Neutrophil (primary cell): ENCODE measurements around the gene ZBTB9.

Source experiments
- H3K27ac ChIP-seq: fragments of 200-600 bp; sonication (generic); 2 replicates; pipeline ENCODE4 v1.5.1; 2016; ENCODE audit warnings: mild to moderate bottlenecking, moderate library complexity
- H3K27me3 ChIP-seq: fragments of 200-600 bp; sonication (generic); 2 replicates; pipeline ENCODE4 v1.6.0; 2016; ENCODE audit warnings: mild to moderate bottlenecking
- H3K36me3 ChIP-seq: fragments of 200-600 bp; sonication (generic); 2 replicates; pipeline ENCODE4 v1.5.1; 2017
- H3K4me1 ChIP-seq, 2 experiments: fragments of 200-600 bp in 1 of 2; sonication (generic) in 1 of 2; 1 replicate in 1 of 2; 2 replicates in 1 of 2; pipeline versions ENCODE4 v1.5.1 to v1.6.1; 2013 to 2016; ENCODE audit warnings: low read depth in 1 of 2, low read length in 1 of 2, mild to moderate bottlenecking in 1 of 2, moderate library complexity in 1 of 2; ENCODE audit not compliant: control insufficient read depth in 1 of 2, insufficient read depth in 1 of 2
- H3K4me3 ChIP-seq, 2 experiments: fragments of 200-600 bp in 1 of 2; sonication (generic) in 1 of 2; 1 replicate in 1 of 2; 2 replicates in 1 of 2; pipeline ENCODE4 v1.5.1; 2013 to 2016; ENCODE audit warnings: low read depth in 1 of 2, low read length in 1 of 2, mild to moderate bottlenecking in 1 of 2, moderate library complexity in 1 of 2
- H3K9me3 ChIP-seq: fragments of 200-600 bp; sonication (generic); 2 replicates; pipeline ENCODE4 v1.5.1; 2016
- TF ChIP-seq, protein P1 (sequence below): fragments of 200-600 bp; sonication (generic); IDR thresholded peaks from 2 replicates; pipeline ENCODE4 v1.5.1; 2016; ENCODE audit warnings: antibody characterized with exemption

The ZBTB9 gene

DNA sequence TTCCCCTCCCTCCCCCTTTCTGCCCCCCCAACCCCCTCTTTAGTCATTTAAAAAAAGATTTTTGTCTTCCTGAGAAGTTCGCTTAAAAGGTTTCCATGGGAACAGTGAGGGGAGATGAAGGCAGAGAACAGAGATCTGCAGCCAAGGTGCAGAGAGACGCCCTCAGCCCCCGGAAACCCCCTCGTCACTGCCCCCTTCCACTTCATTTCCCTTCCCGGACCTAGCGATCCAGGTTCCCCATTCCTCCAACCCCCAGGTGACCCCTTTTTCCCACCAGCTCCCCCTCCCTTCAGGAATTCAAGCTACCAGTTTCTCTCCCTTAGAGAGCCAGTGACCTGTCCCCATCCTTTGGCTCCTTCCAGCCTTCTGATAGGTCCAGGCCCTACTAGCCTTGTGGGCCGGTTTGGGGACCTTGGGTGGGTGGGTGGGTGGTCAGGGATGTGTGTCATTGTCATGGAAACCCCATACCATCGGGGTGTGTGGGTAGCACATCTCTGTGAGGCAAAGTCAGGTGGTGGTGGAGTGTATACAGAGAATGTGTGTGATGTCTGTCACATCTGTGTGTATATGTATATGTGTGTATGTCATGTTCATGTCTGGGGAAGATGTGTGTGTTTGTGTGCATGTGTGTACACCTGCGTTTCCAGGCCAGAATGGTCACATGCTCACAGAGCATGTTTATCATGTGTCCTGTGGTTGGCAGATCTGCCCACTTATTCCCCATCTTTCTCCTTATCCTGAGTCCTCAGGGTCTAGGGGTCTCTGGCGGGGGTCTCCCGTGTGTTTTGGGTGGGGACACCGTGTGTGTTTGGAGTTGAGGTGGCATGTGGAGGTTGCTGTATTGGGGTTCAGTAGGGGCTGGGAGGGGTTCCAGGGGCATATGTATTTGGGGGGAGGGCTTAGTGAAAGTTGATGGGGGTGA lies 27.5 kb upstream of the ZBTB9 start:
- H3K4me1 ChIP-seq, result peaks cover 41 to 51% of the 10 kb centered on the region in 2 experiments
- peak overlapping the region; percentile 56 to 80 for H3K4me3 ChIP-seq
- H3K27ac ChIP-seq, result peak overlapping the region; percentile 29
- H3K36me3 ChIP-seq, result no peaks in the 10 kb centered on the region
- H3K27me3 ChIP-seq, result peaks cover 64% of the 10 kb centered on the region
- no peaks in the 10 kb centered on the region for H3K9me3 ChIP-seq
- TF ChIP-seq, protein P1, sequence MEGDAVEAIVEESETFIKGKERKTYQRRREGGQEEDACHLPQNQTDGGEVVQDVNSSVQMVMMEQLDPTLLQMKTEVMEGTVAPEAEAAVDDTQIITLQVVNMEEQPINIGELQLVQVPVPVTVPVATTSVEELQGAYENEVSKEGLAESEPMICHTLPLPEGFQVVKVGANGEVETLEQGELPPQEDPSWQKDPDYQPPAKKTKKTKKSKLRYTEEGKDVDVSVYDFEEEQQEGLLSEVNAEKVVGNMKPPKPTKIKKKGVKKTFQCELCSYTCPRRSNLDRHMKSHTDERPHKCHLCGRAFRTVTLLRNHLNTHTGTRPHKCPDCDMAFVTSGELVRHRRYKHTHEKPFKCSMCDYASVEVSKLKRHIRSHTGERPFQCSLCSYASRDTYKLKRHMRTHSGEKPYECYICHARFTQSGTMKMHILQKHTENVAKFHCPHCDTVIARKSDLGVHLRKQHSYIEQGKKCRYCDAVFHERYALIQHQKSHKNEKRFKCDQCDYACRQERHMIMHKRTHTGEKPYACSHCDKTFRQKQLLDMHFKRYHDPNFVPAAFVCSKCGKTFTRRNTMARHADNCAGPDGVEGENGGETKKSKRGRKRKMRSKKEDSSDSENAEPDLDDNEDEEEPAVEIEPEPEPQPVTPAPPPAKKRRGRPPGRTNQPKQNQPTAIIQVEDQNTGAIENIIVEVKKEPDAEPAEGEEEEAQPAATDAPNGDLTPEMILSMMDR, result no peak

DNA sequence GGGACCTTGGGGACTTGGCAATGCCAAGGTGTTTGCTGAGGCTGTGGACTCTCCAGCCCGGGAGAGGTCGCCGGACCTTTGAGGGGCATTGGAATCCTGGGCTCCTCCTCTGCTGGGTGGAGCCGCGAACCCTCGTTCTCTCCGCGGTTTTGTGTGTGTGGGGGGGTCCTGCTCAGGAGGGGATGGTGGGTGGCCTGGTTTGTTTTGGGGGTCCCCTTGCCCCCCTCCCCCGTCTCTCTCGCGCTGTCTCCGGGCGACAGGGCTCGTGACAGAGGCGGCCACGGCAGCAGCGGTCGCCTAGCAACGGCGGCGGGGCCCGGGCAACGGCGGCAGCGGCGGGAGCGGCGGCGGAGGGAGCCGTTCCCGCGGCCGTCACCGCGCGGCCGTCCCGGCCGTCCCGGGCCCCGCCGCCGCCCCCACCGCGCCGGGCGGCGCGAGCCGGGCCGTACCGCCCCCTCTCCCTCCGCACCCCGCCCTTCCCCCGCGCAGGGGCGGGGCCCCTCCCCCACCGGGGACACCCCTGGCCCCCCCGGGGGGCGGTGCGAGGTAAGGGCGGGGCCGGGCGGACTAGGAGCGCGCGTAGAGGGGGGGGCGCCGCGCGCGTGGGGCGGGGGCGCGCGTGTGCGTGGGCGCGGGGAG lies 26.7 kb upstream of the ZBTB9 start:
- H3K9me3 ChIP-seq, result no peaks in the 10 kb centered on the region
- no peak overlapping the region for H3K27ac ChIP-seq
- H3K4me1 ChIP-seq, result peaks cover 47 to 59% of the 10 kb centered on the region in 2 experiments
- no peaks in the 10 kb centered on the region for H3K36me3 ChIP-seq
- peaks cover 64% of the 10 kb centered on the region for H3K27me3 ChIP-seq
- TF ChIP-seq, protein P1, result no peak
- peak overlapping the region; percentile 49 to 56 for H3K4me3 ChIP-seq

DNA sequence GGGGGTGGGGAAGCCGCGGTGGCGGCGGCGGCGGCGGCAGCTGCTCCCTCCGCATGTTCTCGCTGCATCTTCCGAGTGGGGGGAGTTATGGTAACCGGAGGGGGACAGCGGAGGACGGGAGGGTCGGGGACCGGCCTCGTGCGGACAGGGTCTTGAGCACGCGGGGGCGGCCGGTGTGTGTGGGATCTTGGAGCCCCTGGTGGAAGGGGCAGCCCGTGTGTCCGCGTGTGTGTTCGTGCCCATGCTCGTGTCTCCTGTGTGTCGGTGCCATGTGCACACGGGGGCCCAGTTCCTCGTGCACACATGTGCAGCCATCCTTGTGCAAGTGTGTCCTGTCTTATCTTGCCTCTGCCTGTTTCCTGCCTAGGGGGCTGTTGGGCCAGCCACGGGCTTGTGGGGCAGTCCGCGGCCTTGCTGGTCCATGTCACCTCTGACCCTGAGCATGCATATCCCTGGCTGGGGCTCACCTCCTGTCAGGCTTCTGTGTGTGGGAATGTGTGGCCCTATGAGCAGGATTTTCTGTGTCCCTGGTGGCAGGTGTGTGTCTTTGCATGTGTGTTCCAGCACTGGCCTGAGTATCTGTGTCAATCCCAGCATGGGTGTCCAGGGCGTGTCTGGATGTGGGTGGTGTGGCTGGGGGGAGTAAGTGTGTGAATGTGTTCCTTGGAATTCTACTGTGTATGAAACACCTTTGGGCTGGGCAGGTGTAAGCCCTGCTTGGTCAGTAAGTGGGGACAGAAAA lies 26.0 kb upstream of the ZBTB9 start:
- peak overlapping the region; percentile 31 to 41 for H3K4me3 ChIP-seq
- H3K4me1 ChIP-seq, result peaks cover 47 to 60% of the 10 kb centered on the region in 2 experiments
- no peaks in the 10 kb centered on the region for H3K36me3 ChIP-seq
- TF ChIP-seq, protein P1, result no peak
- peaks cover 67% of the 10 kb centered on the region for H3K27me3 ChIP-seq
- no peaks in the 10 kb centered on the region for H3K9me3 ChIP-seq
- H3K27ac ChIP-seq, result no peak overlapping the region

DNA sequence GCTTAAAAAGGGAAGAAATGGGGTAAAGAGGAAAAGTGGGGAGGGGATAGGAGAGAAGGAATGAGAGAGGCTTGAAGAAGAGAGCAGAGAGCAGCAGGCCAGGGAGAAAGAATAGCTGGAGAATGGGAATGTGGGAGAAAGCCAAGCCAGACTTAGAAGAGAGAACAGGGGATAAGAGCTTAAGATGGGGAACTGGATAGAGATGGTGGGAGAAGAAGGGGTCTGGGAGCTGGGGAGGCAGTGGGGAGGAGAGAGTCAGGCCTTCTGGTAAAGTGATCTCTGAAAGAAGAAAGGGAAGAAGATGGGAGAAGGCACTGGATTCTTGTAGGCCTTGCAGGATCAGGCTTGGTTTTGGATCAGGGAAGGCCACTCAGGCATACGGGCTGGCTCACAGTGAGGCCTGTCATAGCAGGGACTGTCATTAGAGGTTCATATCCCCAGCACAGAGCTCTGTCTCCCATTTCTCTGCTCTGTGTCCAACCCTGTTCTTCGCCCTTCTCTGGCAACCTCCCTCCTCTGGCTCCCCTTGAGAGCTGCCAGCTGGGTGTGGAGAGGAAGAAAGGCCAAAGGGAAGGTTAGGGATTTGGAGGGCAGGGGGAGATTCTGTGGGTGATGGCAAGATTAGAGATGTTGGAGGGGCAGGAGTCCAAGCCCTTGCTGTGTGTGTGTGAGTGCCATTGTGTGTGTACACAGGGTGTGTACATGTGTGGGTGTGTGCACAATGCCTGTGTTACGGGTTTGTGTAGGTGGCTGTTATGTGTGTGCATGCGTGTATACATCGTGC lies 25.2 kb upstream of the ZBTB9 start:
- Histone ChIP-seq H3K27ac (no peak overlapping the region), H3K36me3 (no peaks in the 10 kb centered on the region), H3K4me3 (no peak overlapping the region), H3K27me3 (peaks cover 66% of the 10 kb centered on the region), H3K4me1 (peaks cover 47 to 60% of the 10 kb centered on the region in 2 experiments), H3K9me3 (no peaks in the 10 kb centered on the region)
- TF ChIP-seq, protein P1, result no peak

DNA sequence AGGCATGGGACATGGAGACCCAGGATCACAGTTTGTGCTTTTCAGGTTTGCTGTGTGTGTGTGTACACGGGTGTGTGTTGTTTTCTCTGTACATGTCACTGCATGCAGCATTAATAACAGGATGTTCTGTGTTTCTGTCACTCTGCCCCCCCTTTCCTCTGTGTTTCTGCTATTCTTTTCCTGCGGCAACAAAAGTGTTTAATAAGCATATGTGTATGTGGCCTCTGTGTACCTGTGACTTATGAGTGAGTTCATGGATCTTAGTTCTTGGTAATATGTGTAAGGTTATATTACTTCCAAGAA lies 24.7 kb upstream of the ZBTB9 start:
- TF ChIP-seq, protein P1, result no peak
- Histone ChIP-seq H3K4me1 (peaks cover 47 to 60% of the 10 kb centered on the region in 2 experiments), H3K36me3 (no peaks in the 10 kb centered on the region), H3K27ac (no peak overlapping the region), H3K4me3 (no peak overlapping the region), H3K9me3 (no peaks in the 10 kb centered on the region), H3K27me3 (peaks cover 66% of the 10 kb centered on the region)
